Measurements from ENCODE around the gene MRC1.

The MRC1 gene

GRCh38 chr10:17842641-17843040 lies 33.5 kb downstream of the MRC1 start:
- TF ChIP-seq POLR2AphosphoS5 (IDR thresholded peaks at IDR 0.05; ENCODE audit: low read depth) (no peak), SPI1 (IDR thresholded peaks at IDR 0.05; ENCODE audit: borderline replicate concordance, low read depth) (no peak), GABPA (IDR thresholded peaks at IDR 0.05; ENCODE audit: low read depth) (no peak)
- TF ChIP-seq, protein P1, sequence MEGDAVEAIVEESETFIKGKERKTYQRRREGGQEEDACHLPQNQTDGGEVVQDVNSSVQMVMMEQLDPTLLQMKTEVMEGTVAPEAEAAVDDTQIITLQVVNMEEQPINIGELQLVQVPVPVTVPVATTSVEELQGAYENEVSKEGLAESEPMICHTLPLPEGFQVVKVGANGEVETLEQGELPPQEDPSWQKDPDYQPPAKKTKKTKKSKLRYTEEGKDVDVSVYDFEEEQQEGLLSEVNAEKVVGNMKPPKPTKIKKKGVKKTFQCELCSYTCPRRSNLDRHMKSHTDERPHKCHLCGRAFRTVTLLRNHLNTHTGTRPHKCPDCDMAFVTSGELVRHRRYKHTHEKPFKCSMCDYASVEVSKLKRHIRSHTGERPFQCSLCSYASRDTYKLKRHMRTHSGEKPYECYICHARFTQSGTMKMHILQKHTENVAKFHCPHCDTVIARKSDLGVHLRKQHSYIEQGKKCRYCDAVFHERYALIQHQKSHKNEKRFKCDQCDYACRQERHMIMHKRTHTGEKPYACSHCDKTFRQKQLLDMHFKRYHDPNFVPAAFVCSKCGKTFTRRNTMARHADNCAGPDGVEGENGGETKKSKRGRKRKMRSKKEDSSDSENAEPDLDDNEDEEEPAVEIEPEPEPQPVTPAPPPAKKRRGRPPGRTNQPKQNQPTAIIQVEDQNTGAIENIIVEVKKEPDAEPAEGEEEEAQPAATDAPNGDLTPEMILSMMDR (IDR thresholded peaks at IDR 0.05; ENCODE audit: insufficient read depth, low read length) = no peak
- TF ChIP-seq, protein P2, sequence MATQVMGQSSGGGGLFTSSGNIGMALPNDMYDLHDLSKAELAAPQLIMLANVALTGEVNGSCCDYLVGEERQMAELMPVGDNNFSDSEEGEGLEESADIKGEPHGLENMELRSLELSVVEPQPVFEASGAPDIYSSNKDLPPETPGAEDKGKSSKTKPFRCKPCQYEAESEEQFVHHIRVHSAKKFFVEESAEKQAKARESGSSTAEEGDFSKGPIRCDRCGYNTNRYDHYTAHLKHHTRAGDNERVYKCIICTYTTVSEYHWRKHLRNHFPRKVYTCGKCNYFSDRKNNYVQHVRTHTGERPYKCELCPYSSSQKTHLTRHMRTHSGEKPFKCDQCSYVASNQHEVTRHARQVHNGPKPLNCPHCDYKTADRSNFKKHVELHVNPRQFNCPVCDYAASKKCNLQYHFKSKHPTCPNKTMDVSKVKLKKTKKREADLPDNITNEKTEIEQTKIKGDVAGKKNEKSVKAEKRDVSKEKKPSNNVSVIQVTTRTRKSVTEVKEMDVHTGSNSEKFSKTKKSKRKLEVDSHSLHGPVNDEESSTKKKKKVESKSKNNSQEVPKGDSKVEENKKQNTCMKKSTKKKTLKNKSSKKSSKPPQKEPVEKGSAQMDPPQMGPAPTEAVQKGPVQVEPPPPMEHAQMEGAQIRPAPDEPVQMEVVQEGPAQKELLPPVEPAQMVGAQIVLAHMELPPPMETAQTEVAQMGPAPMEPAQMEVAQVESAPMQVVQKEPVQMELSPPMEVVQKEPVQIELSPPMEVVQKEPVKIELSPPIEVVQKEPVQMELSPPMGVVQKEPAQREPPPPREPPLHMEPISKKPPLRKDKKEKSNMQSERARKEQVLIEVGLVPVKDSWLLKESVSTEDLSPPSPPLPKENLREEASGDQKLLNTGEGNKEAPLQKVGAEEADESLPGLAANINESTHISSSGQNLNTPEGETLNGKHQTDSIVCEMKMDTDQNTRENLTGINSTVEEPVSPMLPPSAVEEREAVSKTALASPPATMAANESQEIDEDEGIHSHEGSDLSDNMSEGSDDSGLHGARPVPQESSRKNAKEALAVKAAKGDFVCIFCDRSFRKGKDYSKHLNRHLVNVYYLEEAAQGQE (IDR thresholded peaks at IDR 0.05; ENCODE audit: insufficient replicate concordance, low read depth) = no peak
- no peak overlapping the region for H3K4me3 ChIP-seq (replicated peaks; ENCODE audit: insufficient read depth, low read length)
- H3K27ac ChIP-seq (replicated peaks) = no peak overlapping the region
- no peak for DNase-seq (ENCODE audit: low read depth in 1 of 2, low spot score in 1 of 2)
- no peaks in the 10 kb centered on the region for H3K27me3 ChIP-seq (ENCODE audit: insufficient read depth, poor library complexity, severe bottlenecking)

DNA sequence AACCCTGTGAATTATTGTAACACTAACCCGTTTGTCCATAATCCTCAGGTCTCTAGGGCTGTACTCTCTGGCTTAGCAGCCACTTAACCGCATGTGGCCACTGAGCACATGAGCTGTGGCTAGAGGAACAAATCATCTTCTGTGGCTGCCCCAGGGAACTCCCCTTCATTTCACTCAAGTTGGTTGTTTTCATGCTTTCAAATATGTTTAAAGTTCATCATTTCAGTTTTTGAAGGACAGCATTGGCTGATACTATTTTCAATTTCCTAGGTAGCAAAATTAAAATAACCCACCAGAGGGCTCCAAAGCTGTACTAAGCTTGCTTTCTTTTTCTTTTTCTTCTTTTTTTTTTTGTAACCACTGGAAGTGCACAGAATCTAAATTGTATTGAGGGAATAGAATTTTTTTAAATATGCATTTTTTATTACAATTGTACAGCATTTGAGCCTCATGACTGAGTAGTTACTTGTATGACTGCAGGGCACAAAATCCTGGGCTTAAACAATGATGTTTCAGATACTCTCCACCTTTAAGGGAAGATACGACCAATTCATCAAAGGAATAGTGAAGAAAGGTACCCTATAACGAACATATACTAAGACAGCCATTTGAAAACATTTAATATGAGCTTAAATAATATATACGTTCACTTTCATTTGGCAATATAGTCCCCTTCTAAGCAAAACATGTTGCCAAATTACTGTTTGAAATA lies 38.6 kb downstream of the MRC1 start:
- no peak for DNase-seq (ENCODE audit: low read depth in 1 of 2, low spot score in 1 of 2)

GRCh38 chr10:17848646-17849045 lies 39.5 kb downstream of the MRC1 start:
- no peak overlapping the region for H3K27ac ChIP-seq (replicated peaks)
- TF ChIP-seq, protein P1 (IDR thresholded peaks at IDR 0.05; ENCODE audit: insufficient read depth, low read length) = no peak
- no peak for TF ChIP-seq POLR2AphosphoS5 (IDR thresholded peaks at IDR 0.05; ENCODE audit: low read depth)
- H3K27me3 ChIP-seq (ENCODE audit: insufficient read depth, poor library complexity, severe bottlenecking) = no peaks in the 10 kb centered on the region
- H3K4me3 ChIP-seq (replicated peaks; ENCODE audit: insufficient read depth, low read length) = no peak overlapping the region
- no peak for DNase-seq (ENCODE audit: low read depth in 1 of 2, low spot score in 1 of 2)

More for the DNA sequence above, 38.6 kb downstream of the MRC1 start:
- Histone ChIP-seq H3K27me3 (ENCODE audit: insufficient read depth, poor library complexity, severe bottlenecking) (no peaks in the 10 kb centered on the region), H3K4me3 (replicated peaks; ENCODE audit: insufficient read depth, low read length) (no peak overlapping the region), H3K27ac (replicated peaks) (no peak overlapping the region)
- TF ChIP-seq SPI1 (IDR thresholded peaks at IDR 0.05; ENCODE audit: borderline replicate concordance, low read depth) (no peak), GABPA (IDR thresholded peaks at IDR 0.05; ENCODE audit: low read depth) (no peak), POLR2AphosphoS5 (IDR thresholded peaks at IDR 0.05; ENCODE audit: low read depth) (no peak)
- TF ChIP-seq, protein P2 (IDR thresholded peaks at IDR 0.05; ENCODE audit: insufficient replicate concordance, low read depth) = no peak
- TF ChIP-seq, protein P1 (IDR thresholded peaks at IDR 0.05; ENCODE audit: insufficient read depth, low read length) = no peak

GRCh38 chr10:17850501-17850900 lies 41.4 kb downstream of the MRC1 start:
- no peak overlapping the region for H3K27ac ChIP-seq (replicated peaks)
- H3K27me3 ChIP-seq (ENCODE audit: insufficient read depth, poor library complexity, severe bottlenecking) = no peaks in the 10 kb centered on the region
- DNase-seq (ENCODE audit: low read depth in 1 of 2, low spot score in 1 of 2) = no peak
- TF ChIP-seq, protein P1 (IDR thresholded peaks at IDR 0.05; ENCODE audit: insufficient read depth, low read length) = no peak
- TF ChIP-seq GABPA (IDR thresholded peaks at IDR 0.05; ENCODE audit: low read depth) (no peak), SPI1 (IDR thresholded peaks at IDR 0.05; ENCODE audit: borderline replicate concordance, low read depth) (no peak), POLR2AphosphoS5 (IDR thresholded peaks at IDR 0.05; ENCODE audit: low read depth) (no peak)
- TF ChIP-seq, protein P2 (IDR thresholded peaks at IDR 0.05; ENCODE audit: insufficient replicate concordance, low read depth) = no peak
- H3K4me3 ChIP-seq (replicated peaks; ENCODE audit: insufficient read depth, low read length) = no peak overlapping the region
